NK-92 (cell line): Measurements from ENCODE around the gene BRD7.

Experiments used
- DNase-seq: peaks from one replicate; lab custom pipeline; 2025; ENCODE audit not compliant: unreplicated experiment; lab: John Stamatoyannopoulos, UW

BRD7 gene

GRCh38 chr16:50390371-50390771 lies 21.6 kb upstream of the BRD7 start:
- no peak for DNase-seq

- DNase-seq, result no peak
These were observed 21.1 kb upstream of the BRD7 start for GRCh38 chr16:50389900-50390299.

- no peak for DNase-seq
These were observed 19.7 kb upstream of the BRD7 start for GRCh38 chr16:50388496-50388895.

GRCh38 chr16:50386774-50387173 lies 18.0 kb upstream of the BRD7 start:
- no peak for DNase-seq

- no peak for DNase-seq
These were observed 17.4 kb upstream of the BRD7 start for GRCh38 chr16:50386139-50386538.

- DNase-seq, result no peak
These were observed 15.8 kb upstream of the BRD7 start for GRCh38 chr16:50384500-50385135.

GRCh38 chr16:50381679-50382440 lies 13.1 kb upstream of the BRD7 start:
- DNase-seq, result no peak

- DNase-seq, result no peak
These were observed 9.6 kb upstream of the BRD7 start for GRCh38 chr16:50378417-50378816.

- no peak for DNase-seq
These were observed 8.2 kb upstream of the BRD7 start for GRCh38 chr16:50377001-50377400.

- no peak for DNase-seq
These were observed 5.0 kb upstream of the BRD7 start for GRCh38 chr16:50373780-50374179.

- no peak for DNase-seq
These were observed 4.5 kb upstream of the BRD7 start for GRCh38 chr16:50373345-50373701.

- no peak for DNase-seq
These were observed 4.0 kb upstream of the BRD7 start for GRCh38 chr16:50372611-50373344.

GRCh38 chr16:50371936-50372595 lies 3.3 kb upstream of the BRD7 start:
- DNase-seq, result no peak

GRCh38 chr16:50371036-50371716 lies 2.4 kb upstream of the BRD7 start:
- DNase-seq, result no peak

GRCh38 chr16:50369133-50369804 lies 481 bp upstream of the BRD7 start:
- DNase-seq, result no peak

- DNase-seq, result no peak
These were observed 895 bp downstream of the BRD7 start for GRCh38 chr16:50367777-50368409.

GRCh38 chr16:50365791-50366575 lies 2.8 kb downstream of the BRD7 start:
- no peak for DNase-seq

- no peak for DNase-seq
These were observed 5.1 kb downstream of the BRD7 start for GRCh38 chr16:50363656-50364055.

- no peak for DNase-seq
These were observed 8.0 kb downstream of the BRD7 start for GRCh38 chr16:50360779-50361178.
